WTC11 (cell line): ENCODE results near the gene BACE2.

Source experiments
- ATF2 ChIP-seq: sonication (generic); formaldehyde crosslinking; IDR thresholded peaks from 2 replicates; pipeline ENCODE4 v1.8.1; 2022; ENCODE audit warnings: low read depth, missing genetic modification reagents, borderline replicate concordance
- ATF6 ChIP-seq: sonication (generic); formaldehyde crosslinking; IDR thresholded peaks from 2 replicates; pipeline ENCODE4 v1.8.1; 2023; ENCODE audit warnings: mild to moderate bottlenecking, missing genetic modification reagents
- CTCF ChIP-seq: fragments of 200-600 bp; IDR thresholded peaks from 2 replicates; pipeline ENCODE4 v1.8.0; 2022; ENCODE audit warnings: antibody characterized with exemption
- NFE2L1 ChIP-seq: sonication (generic); formaldehyde crosslinking; IDR thresholded peaks from 2 replicates; pipeline ENCODE4 v1.8.1; 2023; ENCODE audit warnings: missing genetic modification reagents
- RELA ChIP-seq: sonication (generic); formaldehyde crosslinking; IDR thresholded peaks from 2 replicates; pipeline ENCODE4 v1.8.1; 2022; ENCODE audit warnings: missing genetic modification reagents, mild to moderate bottlenecking, borderline replicate concordance

DNA sequence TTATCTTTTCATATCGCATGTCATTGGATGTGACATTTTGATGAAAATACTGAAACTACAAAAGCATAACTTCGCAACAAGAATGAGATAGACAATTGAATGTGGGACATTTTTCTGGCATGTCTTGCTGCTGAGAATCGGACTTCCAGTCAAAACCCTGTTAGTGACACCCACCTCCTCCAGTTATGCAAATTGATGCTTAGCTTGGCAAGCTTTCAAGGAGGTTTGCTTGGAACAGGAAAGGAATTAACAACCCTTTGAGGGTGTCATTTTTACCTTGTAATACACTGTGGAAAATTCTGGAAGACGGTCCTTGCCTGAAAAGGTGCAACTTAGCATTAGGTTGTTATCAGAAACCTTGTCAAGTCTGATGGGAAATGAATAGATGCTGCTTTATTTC is 109.9 kb downstream of the BACE2 start:
- TF ChIP-seq CTCF (no peak), NFE2L1 (CRISPR knock-in tag) (no peak), RELA (no peak), ATF6 (no peak), ATF2 (no peak)
